ENCODE results near the gene OR10K1. TPM values are rescaled to one million over a fixed set of nuclear protein-coding genes. Genes with fewer than 3 reads are reported as not detected.

OR10K1 gene
- total and polyA plus RNA-seq, 2 donors (not counting 1 experiment from before 2014, with no cell fraction given) = not detected

- no peaks in the 10 kb centered on the region for H3K9me3 Mint-ChIP-seq (ENCODE audit: insufficient read depth)
- Histone ChIP-seq H3K36me3 (replicated peaks in 1 of 2; ENCODE audit: control extremely low read depth in 1 of 2, control insufficient read depth in 1 of 2, extremely low read depth in 1 of 2, insufficient read depth in 2 of 2, low read length in 1 of 2) (no peaks in the 10 kb centered on the region), H3K79me2 (ENCODE audit: control insufficient read depth, insufficient read depth, low read length) (no peaks in the 10 kb centered on the region), H3K27me3 (replicated peaks in 1 of 4; ENCODE audit: control extremely low read depth in 1 of 4, control insufficient read depth in 3 of 4, insufficient read depth in 4 of 4, low read length in 3 of 4) (peaks cover 0 to 9% (median 8%) of the 10 kb centered on the region in 4 experiments), H3K27ac (ENCODE audit: low read length in 2 of 2) (no peak overlapping the region), H3K9ac (ENCODE audit: low read length) (no peak overlapping the region), H3K4me2 (replicated peaks; ENCODE audit: low read depth, low read length, poor library complexity, severe bottlenecking) (no peak overlapping the region), H3K4me1 (ENCODE audit: control insufficient read depth in 2 of 2, insufficient read depth in 2 of 2, low read length in 2 of 2) (no peaks in the 10 kb centered on the region), H4K20me1 (ENCODE audit: control insufficient read depth, insufficient read depth, low read length, poor library complexity, severe bottlenecking) (no peaks in the 10 kb centered on the region), H2AFZ (ENCODE audit: insufficient read depth, low read depth, low read length, poor library complexity, severe bottlenecking) (no peak overlapping the region), H3K9me3 (ENCODE audit: control extremely low read depth in 1 of 3, control insufficient read depth in 2 of 3, insufficient read depth in 1 of 3, low read length in 2 of 3) (no peaks in the 10 kb centered on the region), H3K4me3 (ENCODE audit: control extremely low read depth in 1 of 5, extremely low read depth in 1 of 5, insufficient read depth in 1 of 5, low read depth in 2 of 5, low read length in 4 of 5) (no peak overlapping the region)
- H3K27me3 Mint-ChIP-seq = peaks cover 25% of the 10 kb centered on the region
- DNase-seq = no peak
- H3K4me3 Mint-ChIP-seq = no peak overlapping the region
- ChIA-PET POLR2A (no interaction called here), CTCF (no interaction called here)
- H3K4me1 Mint-ChIP-seq = no peaks in the 10 kb centered on the region
- TF ChIP-seq CTCF (IDR thresholded peaks at IDR 0.05) = no peak
- no peak for TF ChIP-seq EZH2 (IDR thresholded peaks at IDR 0.05; ENCODE audit: borderline replicate concordance, insufficient read depth, low read depth, low read length, poor library complexity, severe bottlenecking)
- intact Hi-C loops (cut with micrococcal nuclease) = no loop called here
- H3K27ac Mint-ChIP-seq = no peak overlapping the region
- no peak for ATAC-seq (ENCODE audit: low read depth)
Measured at GRCh38 chr1:158516966-158517365, 55.3 kb downstream of the OR10K1 start.

Other genes with a start within 250 kb of the OR10K1 start
- not detected in 2 replicates for gene CD1A, start 207.4 kb upstream of the OR10K1 start, total RNA-seq
- gene CD1A, start 207.4 kb upstream of the OR10K1 start, polyA plus RNA-seq = 4.6 and 7.9 TPM in 2 replicates
- 6.6 and 7.4 TPM in 2 replicates for gene CD1C, start 171.9 kb upstream of the OR10K1 start, total RNA-seq
- 62.8 and 96.8 TPM in 2 replicates for gene CD1C, start 171.9 kb upstream of the OR10K1 start, polyA plus RNA-seq
- not detected in 2 replicates for gene CD1B, start 130.3 kb upstream of the OR10K1 start, total RNA-seq
- gene CD1B, start 130.3 kb upstream of the OR10K1 start, polyA plus RNA-seq = 0.09 and 0.17 TPM in 2 replicates
- gene CD1E, start 107.9 kb upstream of the OR10K1 start, total RNA-seq = not detected in 2 replicates
- 0.33 TPM in 1 of 2 replicates, not detected in the other for gene CD1E, start 107.9 kb upstream of the OR10K1 start, polyA plus RNA-seq
- gene OR10T2, start 62.4 kb upstream of the OR10K1 start, total RNA-seq = not detected in 2 replicates
- gene OR10T2, start 62.4 kb upstream of the OR10K1 start, polyA plus RNA-seq = not detected in 2 replicates
- gene OR10K2, start 35.6 kb upstream of the OR10K1 start, total RNA-seq = not detected in 2 replicates
- gene OR10K2, start 35.6 kb upstream of the OR10K1 start, polyA plus RNA-seq = not detected in 2 replicates
- not detected in 2 replicates for gene OR10R2, start 10.4 kb downstream of the OR10K1 start, total RNA-seq
- gene OR10R2, start 10.4 kb downstream of the OR10K1 start, polyA plus RNA-seq = not detected in 2 replicates
- gene OR6Y1, start 92.6 kb downstream of the OR10K1 start, total RNA-seq = not detected in 2 replicates
- gene OR6Y1, start 92.6 kb downstream of the OR10K1 start, polyA plus RNA-seq = not detected in 2 replicates
- not detected in 2 replicates for gene OR6P1, start 108.7 kb downstream of the OR10K1 start, total RNA-seq
- gene OR6P1, start 108.7 kb downstream of the OR10K1 start, polyA plus RNA-seq = not detected in 2 replicates
- gene OR10X1, start 118.1 kb downstream of the OR10K1 start, total RNA-seq = not detected in 2 replicates
- not detected in 2 replicates for gene OR10X1, start 118.1 kb downstream of the OR10K1 start, polyA plus RNA-seq
- gene OR10Z1, start 143.4 kb downstream of the OR10K1 start, total RNA-seq = not detected in 2 replicates
- not detected in 2 replicates for gene OR10Z1, start 143.4 kb downstream of the OR10K1 start, polyA plus RNA-seq
- gene SPTA1, start 224.9 kb downstream of the OR10K1 start, total RNA-seq = not detected in 2 replicates
- gene SPTA1, start 224.9 kb downstream of the OR10K1 start, polyA plus RNA-seq = 0.21 and 0.36 TPM in 2 replicates
- not detected in 2 replicates for gene OR6K2, start 238.8 kb downstream of the OR10K1 start, total RNA-seq
- gene OR6K2, start 238.8 kb downstream of the OR10K1 start, polyA plus RNA-seq = not detected in 2 replicates